Activated CD8-positive, alpha-beta T cell treated with anti-CD3 and anti-CD28 coated beads for 36 hours (primary cell): Measurements from ENCODE around the gene SPDYE3. TPM values are rescaled to one million over a fixed set of nuclear protein-coding genes. Genes with fewer than 3 reads are reported as not detected.
"Not testable (repeated sequence)": the region's sequence is repeated elsewhere in the genome, so short reads cannot be mapped to it uniquely, and the experiment has no call there.

ENCODE experiments used
- ATAC-seq: fragments of 200-7000 bp; cut with Tn5 transposase; one replicate; pipeline ENCODE4 v1.10.0; 2021; ENCODE audit warnings: mild to moderate bottlenecking, moderate library complexity
- CTCF ChIA-PET: fragments of 350-600 bp; sonication (Branson Sonifier 250); formaldehyde crosslinking; loops from one replicate; lab custom pipeline; 2021; ENCODE audit warnings: antibody characterized with exemption; lab: Charles Lee
- POLR2A ChIA-PET: fragments of 350-600 bp; sonication (Branson Sonifier 250); formaldehyde crosslinking; loops from one replicate; lab custom pipeline; 2021; ENCODE audit warnings: antibody characterized with exemption; lab: Charles Lee
- DNase-seq: peaks from one replicate; pipeline ENCODE4 v3.0.0-alpha.2; 2020
- H3K27ac Mint-ChIP-seq: one replicate; pipeline ENCODE4 v1.8.0; 2021; ENCODE audit warnings: mild to moderate bottlenecking, mixed read lengths
- H3K27me3 Mint-ChIP-seq: one replicate; pipeline ENCODE4 v1.8.0; 2021; ENCODE audit warnings: mixed read lengths
- H3K36me3 Mint-ChIP-seq: one replicate; pipeline ENCODE4 v1.8.0; 2021; ENCODE audit warnings: low read depth, mixed read lengths
- H3K4me1 Mint-ChIP-seq: one replicate; pipeline ENCODE4 v1.8.0; 2021; ENCODE audit warnings: low read depth, mixed read lengths
- H3K4me3 Mint-ChIP-seq: one replicate; pipeline ENCODE4 v1.8.0; 2021; ENCODE audit warnings: mild to moderate bottlenecking, moderate library complexity, mixed read lengths
- H3K9me3 Mint-ChIP-seq: one replicate; pipeline ENCODE4 v1.8.0; 2021; ENCODE audit warnings: mixed read lengths
- intact Hi-C: fragments of 100-400 bp; cut with micrococcal nuclease; formaldehyde crosslinking; loops from one replicate; pipeline ENCODE4 v1.10.0; 2022
- total RNA-seq, 2 experiments: library from RNA; stranded (reverse); gene quantifications; one replicate each; pipeline ENCODE4 v1.2.3, GENCODE V29; 2021
- TF ChIP-seq, protein P1 (sequence below): fragments of 200-600 bp; IDR thresholded peaks from one replicate; pipeline ENCODE4 v1.8.0; 2022; ENCODE audit warnings: antibody characterized with exemption, mild to moderate bottlenecking

The SPDYE3 gene
- total RNA-seq, 2 experiments from 2014 or later = not detected

DNA sequence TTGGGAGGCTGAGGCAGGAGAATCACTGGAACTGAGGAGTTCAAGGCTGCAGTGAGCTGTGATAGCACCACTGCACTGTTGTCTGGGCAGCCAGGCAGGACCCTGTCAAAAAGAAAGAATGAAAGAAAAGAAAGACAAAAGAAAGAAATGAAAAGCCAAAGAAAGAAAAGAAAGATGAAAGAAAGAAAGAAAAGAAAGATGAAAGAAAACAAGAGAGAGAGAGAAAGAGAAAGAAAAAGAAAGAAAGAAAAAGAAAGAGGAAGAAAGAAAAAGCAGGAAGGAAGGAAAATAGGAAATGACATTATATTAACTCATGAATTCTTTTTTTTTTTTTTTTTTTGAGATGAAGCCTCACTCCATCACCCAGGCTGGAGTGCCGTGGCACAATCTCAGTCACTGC lies 32.4 kb upstream of the SPDYE3 start:
- no peak for ATAC-seq
- POLR2A ChIA-PET = no interaction called here
- CTCF ChIA-PET = no interaction called here
- no peak for DNase-seq
- Mint-ChIP-seq H3K9me3 (no peaks in the 10 kb centered on the region), H3K36me3 (no peaks in the 10 kb centered on the region), H3K27ac (no peak overlapping the region), H3K4me1 (peaks cover 12% of the 10 kb centered on the region), H3K4me3 (no peak overlapping the region), H3K27me3 (no peaks in the 10 kb centered on the region)
- intact Hi-C loops = no loop called here
- TF ChIP-seq, protein P1, sequence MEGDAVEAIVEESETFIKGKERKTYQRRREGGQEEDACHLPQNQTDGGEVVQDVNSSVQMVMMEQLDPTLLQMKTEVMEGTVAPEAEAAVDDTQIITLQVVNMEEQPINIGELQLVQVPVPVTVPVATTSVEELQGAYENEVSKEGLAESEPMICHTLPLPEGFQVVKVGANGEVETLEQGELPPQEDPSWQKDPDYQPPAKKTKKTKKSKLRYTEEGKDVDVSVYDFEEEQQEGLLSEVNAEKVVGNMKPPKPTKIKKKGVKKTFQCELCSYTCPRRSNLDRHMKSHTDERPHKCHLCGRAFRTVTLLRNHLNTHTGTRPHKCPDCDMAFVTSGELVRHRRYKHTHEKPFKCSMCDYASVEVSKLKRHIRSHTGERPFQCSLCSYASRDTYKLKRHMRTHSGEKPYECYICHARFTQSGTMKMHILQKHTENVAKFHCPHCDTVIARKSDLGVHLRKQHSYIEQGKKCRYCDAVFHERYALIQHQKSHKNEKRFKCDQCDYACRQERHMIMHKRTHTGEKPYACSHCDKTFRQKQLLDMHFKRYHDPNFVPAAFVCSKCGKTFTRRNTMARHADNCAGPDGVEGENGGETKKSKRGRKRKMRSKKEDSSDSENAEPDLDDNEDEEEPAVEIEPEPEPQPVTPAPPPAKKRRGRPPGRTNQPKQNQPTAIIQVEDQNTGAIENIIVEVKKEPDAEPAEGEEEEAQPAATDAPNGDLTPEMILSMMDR = peak; percentile 38

DNA sequence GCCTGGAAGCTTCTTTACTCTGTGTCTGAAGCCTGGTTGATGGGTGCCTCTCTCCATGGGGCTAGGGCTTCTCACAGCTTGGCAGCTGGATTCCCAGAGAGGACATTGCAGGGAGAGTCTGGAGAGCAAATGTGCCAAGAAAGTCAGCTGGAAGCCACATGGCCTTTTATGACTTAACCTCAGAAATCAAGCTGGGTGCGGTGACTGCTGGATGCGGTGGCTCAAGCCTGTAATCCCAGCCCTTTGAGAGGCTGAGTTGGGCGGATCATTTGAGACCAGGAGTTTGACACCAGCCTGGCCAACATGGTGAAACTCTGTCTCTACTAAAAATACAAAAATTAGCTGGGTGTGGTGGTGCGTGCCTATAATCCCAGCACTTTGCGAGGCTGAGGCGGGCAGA lies 31.4 kb upstream of the SPDYE3 start:
- intact Hi-C loops, H3K27ac Mint-ChIP-seq: not testable (repeated sequence)

DNA sequence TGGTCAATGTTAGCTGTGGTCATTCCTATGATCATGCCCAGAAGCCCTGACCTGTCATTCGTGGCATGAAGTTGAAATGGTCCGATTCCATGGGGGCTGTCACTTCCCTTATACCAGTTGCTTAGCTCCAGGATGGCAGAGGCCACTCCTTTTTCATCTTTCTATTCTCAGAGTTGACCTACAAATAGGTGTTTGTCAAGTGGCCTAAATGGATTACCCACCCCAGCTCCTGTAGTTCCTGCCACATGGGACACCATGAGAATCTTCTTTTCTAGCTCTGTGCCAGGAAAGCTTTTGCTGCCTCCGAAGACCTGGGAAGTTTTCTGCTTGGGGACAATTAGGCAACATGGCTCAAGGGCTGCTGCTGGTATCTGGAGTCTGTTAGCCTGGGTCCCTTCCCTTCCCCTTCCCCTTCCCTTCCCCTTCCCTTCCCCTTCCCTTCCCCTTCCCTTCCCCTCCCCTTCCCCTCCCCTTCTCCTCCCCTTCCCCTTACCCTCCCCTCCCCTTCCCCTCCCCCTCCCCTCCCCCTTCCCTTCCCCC lies 25.4 kb upstream of the SPDYE3 start:
- H3K4me1 Mint-ChIP-seq, H3K9me3 Mint-ChIP-seq, H3K36me3 Mint-ChIP-seq, H3K4me3 Mint-ChIP-seq, CTCF ChIA-PET, POLR2A ChIA-PET, DNase-seq, ATAC-seq, intact Hi-C loops, H3K27ac Mint-ChIP-seq, H3K27me3 Mint-ChIP-seq: not testable (repeated sequence)

More for the DNA sequence above, 31.4 kb upstream of the SPDYE3 start:
- DNase-seq, ATAC-seq, H3K9me3 Mint-ChIP-seq, H3K4me3 Mint-ChIP-seq, H3K4me1 Mint-ChIP-seq, H3K36me3 Mint-ChIP-seq, H3K27me3 Mint-ChIP-seq: not testable (repeated sequence)
- ChIA-PET POLR2A (interaction anchor here (0.5 to 1.1 kb wide), 2 partner anchors 9 to 131 kb away, joined by 3 read pairs; no protein-coding TSS in a partner anchor), CTCF (interaction anchor here (1.4 kb wide), 1 partner anchor 144 kb away, joined by 3 read pairs; no protein-coding TSS in a partner anchor)

DNA sequence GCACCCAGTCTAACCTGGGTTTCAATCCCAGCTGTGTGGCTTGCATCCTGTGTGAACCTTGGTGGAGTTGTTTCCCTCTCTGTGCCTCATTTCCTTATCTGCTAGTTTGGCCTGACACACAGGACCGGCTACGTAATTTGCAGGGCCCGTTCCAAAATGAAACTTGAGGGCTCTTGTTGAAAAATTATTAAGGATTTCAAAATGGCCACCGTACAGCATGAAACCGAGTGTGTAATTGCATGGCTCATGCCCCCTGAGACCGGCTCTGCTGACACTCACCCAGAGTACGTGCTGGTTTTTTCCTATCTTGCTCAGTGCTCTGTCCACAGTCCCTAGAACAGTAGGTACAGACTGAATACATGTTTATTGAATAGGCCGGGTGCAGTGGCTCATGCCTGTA lies 24.4 kb upstream of the SPDYE3 start:
- CTCF ChIA-PET, H3K4me1 Mint-ChIP-seq, ATAC-seq, H3K27me3 Mint-ChIP-seq, H3K27ac Mint-ChIP-seq, intact Hi-C loops, DNase-seq, H3K36me3 Mint-ChIP-seq, H3K9me3 Mint-ChIP-seq, POLR2A ChIA-PET, H3K4me3 Mint-ChIP-seq: not testable (repeated sequence)

DNA sequence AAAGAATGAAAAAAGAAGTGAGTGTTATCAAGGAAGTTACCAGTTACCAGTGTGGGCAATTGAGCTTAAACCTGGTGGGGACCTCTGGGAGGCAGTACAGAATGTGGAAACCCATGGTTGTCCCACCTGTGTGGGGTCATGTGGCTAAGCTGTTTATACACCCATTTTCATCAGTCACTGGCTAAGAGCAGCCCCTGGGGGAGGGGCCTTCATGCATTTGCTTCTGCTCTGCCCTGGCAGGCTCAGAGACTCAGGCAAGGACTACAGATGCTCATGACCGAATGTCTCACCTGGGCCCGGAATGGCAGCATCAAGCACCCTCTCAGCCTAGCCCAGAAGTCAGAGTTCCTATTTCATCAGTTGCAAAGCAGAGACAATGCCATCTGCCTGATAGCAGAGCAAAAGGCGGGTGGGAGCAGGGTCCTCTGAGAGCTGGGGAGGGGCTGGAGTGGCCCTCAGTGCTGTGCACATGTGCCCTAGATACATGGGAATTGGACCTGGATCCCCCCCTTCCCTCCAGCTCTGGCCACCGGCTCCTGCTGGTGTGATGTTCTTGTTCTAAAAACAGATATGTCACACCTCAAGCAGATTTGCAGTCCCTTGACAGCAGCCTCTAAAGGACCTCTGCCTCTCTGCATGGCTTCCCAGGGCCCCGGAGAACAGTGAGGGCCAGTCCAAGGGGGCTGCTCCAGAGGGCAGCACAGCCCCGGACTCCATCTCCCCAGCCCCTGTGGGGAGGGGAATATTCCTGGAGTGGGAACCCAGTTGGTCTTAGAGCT lies 20.1 kb upstream of the SPDYE3 start:
- ATAC-seq, H3K27me3 Mint-ChIP-seq, H3K4me3 Mint-ChIP-seq, CTCF ChIA-PET, H3K9me3 Mint-ChIP-seq, H3K4me1 Mint-ChIP-seq, intact Hi-C loops, DNase-seq, H3K36me3 Mint-ChIP-seq, H3K27ac Mint-ChIP-seq: not testable (repeated sequence)
- POLR2A ChIA-PET = interaction anchor here (0.7 kb wide), 1 partner anchor 278 kb away, joined by 3 read pairs; no protein-coding TSS in a partner anchor

DNA sequence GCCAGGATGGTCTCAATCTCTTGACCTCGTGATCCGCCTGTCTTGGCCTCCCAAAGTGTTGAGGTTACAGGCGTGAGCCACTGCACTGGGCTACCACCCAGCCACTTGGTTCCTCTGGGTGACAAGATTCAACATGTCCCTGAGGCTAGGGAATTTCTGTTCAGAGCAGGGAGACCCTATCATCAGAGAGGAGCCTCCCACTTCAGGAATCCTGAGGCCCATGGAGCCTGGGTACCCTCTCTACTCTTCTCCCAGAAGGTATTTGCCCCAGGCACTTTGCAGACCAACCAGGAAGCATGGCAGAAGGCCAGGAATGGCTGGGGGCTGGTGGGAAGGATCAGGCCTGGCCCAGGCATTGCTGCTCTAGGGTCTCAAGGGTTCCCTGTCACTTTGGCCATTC lies 19.2 kb upstream of the SPDYE3 start:
- H3K4me3 Mint-ChIP-seq, H3K27me3 Mint-ChIP-seq, H3K36me3 Mint-ChIP-seq, intact Hi-C loops, H3K9me3 Mint-ChIP-seq, H3K4me1 Mint-ChIP-seq, DNase-seq, H3K27ac Mint-ChIP-seq, CTCF ChIA-PET, ATAC-seq: not testable (repeated sequence)
- POLR2A ChIA-PET = interaction anchor here (0.7 kb wide), 1 partner anchor 278 kb away, joined by 3 read pairs; no protein-coding TSS in a partner anchor

DNA sequence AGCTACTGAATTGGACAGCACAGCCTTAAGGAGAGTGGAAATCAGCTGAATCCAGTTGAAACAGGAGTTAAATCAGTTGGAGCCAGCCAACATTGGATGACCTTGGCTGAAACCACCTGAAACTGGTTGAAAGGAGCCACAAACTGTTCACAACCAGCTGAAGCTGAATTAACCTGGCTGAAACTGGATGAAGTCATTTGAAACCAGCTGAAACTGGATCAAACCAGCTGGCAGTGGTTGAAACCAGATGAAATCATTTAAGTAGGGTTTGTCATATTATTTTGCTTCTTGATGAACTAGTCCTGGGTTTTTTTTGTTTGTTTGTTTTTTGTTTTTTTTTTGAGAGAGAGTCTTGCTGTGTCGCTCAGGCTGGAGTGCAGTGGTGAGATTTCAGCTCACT lies 15.3 kb upstream of the SPDYE3 start:
- H3K4me1 Mint-ChIP-seq, DNase-seq, H3K36me3 Mint-ChIP-seq, H3K4me3 Mint-ChIP-seq, CTCF ChIA-PET, POLR2A ChIA-PET, H3K27me3 Mint-ChIP-seq, intact Hi-C loops, H3K9me3 Mint-ChIP-seq, H3K27ac Mint-ChIP-seq: not testable (repeated sequence)
- peak; percentile 12 for ATAC-seq

DNA sequence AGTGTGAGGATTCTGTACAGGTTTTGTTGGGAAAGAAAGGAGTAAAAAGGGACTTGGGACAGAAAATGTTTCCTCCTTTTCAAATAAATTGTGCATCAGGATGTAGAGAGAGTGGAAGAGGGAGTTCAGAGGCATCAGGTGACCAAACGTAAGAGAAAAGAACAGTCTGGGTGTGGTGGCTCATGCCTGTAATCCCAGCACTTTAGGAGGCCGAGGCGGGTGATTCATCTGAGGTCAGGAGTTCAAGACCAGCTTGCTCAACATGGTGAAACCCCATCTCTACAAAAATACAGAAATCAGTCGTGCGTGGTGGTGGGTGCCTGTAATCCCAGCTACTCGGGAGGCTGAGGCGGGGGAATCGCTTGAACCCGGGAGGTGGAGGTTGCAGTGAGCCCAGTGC lies 12.2 kb upstream of the SPDYE3 start:
- ATAC-seq, H3K9me3 Mint-ChIP-seq, H3K4me1 Mint-ChIP-seq, CTCF ChIA-PET, H3K4me3 Mint-ChIP-seq, H3K27ac Mint-ChIP-seq, H3K27me3 Mint-ChIP-seq, POLR2A ChIA-PET, intact Hi-C loops: not testable (repeated sequence)
- DNase-seq = peak; percentile 17
- peaks cover 14% of the 10 kb centered on the region for H3K36me3 Mint-ChIP-seq

DNA sequence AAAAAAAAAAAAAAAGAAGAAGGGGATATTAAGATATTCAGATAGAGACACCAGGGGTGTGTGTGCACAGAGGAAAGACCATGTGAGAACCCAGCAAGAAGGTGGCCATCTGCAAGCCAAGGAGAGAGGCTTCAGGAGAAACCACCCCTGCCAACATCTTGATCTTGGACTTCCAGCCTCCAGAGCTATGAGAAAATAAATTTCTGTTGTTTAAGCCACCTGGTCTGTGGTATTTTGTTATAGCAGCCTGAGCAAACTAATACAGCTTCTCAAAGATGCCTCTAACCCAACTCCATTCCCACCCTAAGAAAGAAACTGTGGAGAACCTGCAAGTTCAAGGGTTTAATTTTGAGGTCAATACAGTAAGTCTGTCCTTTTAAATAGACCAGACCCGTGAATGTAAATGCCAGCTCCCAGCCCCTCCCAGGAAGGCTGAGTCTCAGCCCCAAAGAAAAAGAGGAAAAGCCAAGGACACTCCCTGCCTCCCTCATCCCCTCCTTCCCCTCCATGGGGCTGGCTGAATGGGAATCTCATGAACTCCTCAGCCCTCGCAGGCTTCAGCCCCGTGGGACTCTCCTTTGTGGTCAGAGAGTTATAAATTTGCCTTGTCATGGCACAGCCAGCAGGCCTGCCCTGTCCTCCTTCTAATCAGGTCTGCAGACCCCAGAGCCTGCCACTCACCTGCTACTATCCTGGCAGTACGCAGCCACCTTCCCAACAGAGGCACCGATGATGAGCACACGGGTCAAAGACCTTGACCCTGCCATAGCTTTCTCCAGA lies 9.5 kb upstream of the SPDYE3 start:
- CTCF ChIA-PET, DNase-seq, H3K9me3 Mint-ChIP-seq, intact Hi-C loops, POLR2A ChIA-PET, H3K4me1 Mint-ChIP-seq, H3K4me3 Mint-ChIP-seq, H3K36me3 Mint-ChIP-seq, H3K27me3 Mint-ChIP-seq, ATAC-seq, H3K27ac Mint-ChIP-seq: not testable (repeated sequence)

DNA sequence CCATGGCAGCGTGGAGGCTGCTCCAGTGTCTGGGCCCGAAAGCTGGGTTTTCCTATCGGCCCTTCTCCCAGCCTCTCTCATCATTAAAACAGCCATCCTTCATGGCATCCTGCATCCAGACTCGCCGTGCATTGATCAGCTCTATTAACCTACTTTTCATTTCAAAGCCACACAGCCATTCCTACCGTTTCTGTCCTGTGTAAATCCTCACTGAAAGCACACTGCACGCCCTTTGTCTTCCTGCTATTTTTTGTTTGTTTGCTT lies 8.9 kb upstream of the SPDYE3 start:
- DNase-seq, H3K27me3 Mint-ChIP-seq, intact Hi-C loops, H3K36me3 Mint-ChIP-seq, H3K27ac Mint-ChIP-seq, H3K4me1 Mint-ChIP-seq, CTCF ChIA-PET, H3K4me3 Mint-ChIP-seq, ATAC-seq, POLR2A ChIA-PET, H3K9me3 Mint-ChIP-seq: not testable (repeated sequence)

DNA sequence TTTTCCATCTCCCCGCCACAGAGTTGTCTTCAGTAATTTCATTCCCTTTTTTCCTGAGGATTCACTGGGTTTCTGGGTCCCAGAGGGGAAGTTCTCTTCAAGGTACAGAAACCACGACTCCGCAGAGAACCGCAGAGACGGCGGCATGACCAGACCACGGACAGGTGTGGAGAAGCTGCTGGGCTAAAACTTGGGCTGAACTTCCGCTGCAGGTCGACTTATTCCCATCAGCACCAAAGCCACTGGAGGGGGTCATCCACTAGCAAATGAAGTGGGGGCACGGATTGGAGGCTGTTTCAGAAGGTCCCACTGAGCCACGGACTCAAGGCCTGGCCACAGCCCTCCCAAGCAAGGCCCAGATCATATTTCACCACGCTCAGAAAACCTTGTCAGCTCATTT lies 3.0 kb upstream of the SPDYE3 start:
- not testable (repeated sequence) for H3K9me3 Mint-ChIP-seq

More for the DNA sequence above, 3.0 kb upstream of the SPDYE3 start:
- H3K4me3 Mint-ChIP-seq, intact Hi-C loops, H3K36me3 Mint-ChIP-seq, ATAC-seq, DNase-seq, CTCF ChIA-PET, POLR2A ChIA-PET, H3K27ac Mint-ChIP-seq, H3K27me3 Mint-ChIP-seq, H3K4me1 Mint-ChIP-seq: not testable (repeated sequence)
